ENCODE data around the gene PPEF2.
A peak's percentile ranks its signal among the peaks of the same experiment; 100 is the strongest.

- TF ChIP-seq RARB (CRISPR knock-in tag; IDR thresholded peaks at IDR 0.05) (no peak), CEBPB (IDR thresholded peaks at IDR 0.05) (peak; percentile 73 to 85), MAX (IDR thresholded peaks at IDR 0.05) (no peak), CTCF (IDR thresholded peaks at IDR 0.05) (no peak), GATA3 (IDR thresholded peaks at IDR 0.05; ENCODE audit: borderline replicate concordance) (peak; percentile 60; the same call in 1 of the 2 replicates), POLR2AphosphoS2 (conservative IDR thresholded peaks at IDR 0.05; ENCODE audit: low read length) (no peak)
Observed at GRCh38 chr4:75844151-75844662, 58.0 kb downstream of the PPEF2 start.

Measured in A549 (cell line).